Stimulated activated CD4-positive, alpha-beta T cell treated with anti-CD3 and anti-CD28 coated beads, Interleukin-4, amount 100 ng/mL, for 4 hours (primary cell): ENCODE results near the gene GIPC2.
"Not testable (repeated sequence)": the region's sequence is repeated elsewhere in the genome, so short reads cannot be mapped to it uniquely, and the experiment has no call there.

ENCODE experiments used
- DNase-seq, 2 experiments: peaks; one replicate each; pipeline ENCODE4 v3.0.0-alpha.2; 2020

GIPC2 gene

DNA sequence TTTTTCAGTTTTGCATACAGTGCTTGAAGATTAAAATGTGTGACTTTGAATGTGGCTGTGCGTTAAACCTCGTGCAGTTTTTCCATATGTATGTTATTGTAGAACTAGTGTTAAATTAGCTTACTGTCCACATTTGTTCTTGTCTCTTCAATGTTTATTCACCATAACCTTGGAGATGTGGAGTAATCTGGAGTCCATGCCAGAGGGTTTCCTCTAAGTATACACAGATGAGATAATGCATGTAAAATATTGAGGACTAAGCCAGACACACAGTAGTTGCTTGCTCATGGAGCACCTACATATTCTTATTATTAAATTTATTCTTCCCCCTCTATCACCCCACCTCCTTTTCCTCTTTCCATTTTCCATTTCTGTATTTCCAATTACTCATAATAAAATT lies 7.7 kb upstream of the GIPC2 start:
- DNase-seq, result no peak

DNA sequence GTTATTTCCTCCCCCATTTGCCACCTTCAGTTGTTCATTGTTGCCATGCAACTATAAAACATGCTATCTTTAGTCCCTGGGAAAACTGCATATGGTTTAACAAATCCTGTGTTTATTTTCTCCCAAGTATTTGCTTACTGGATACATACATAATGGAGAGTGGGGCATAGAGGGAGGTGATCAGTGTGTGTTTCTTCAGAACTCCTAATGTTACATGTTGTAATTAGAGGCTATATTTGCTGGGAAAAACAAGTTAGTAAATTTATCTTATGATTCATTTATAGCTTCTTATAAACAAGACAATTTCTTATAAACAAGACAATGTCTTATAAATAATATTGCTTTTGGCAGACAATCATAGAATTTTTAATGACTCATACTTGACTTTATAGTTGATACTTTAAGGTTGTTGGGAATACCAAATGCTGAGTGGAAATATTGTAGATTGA lies 7.3 kb upstream of the GIPC2 start:
- no peak for DNase-seq

GRCh38 chr1:78040484-78041089 lies 5.2 kb upstream of the GIPC2 start:
- DNase-seq, result no peak

GRCh38 chr1:78043436-78043835 lies 2.3 kb upstream of the GIPC2 start:
- no peak for DNase-seq

GRCh38 chr1:78044796-78045562 lies 787 bp upstream of the GIPC2 start:
- DNase-seq, result no peak

DNA sequence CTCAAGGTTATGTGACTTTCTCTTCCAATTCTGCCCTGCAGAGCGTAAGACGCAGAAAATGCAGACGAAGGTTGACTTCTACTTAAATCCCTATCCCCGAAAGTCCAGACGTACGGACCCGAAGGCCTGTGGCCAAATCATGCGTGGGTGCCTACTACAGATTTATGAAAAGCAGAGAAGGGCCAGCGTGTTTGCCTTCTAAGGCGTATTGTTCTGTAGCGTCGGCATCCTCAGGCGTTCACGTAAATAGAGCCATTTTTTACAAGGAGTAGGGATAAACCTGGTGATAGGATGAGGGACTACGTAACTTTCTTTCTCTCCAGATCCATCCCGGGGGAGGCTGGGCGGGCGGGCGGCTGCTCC lies 222 bp upstream of the GIPC2 start:
- DNase-seq, result no peak

- no peak for DNase-seq
Observed at GRCh38 chr1:78047106-78047505, 1.3 kb downstream of the GIPC2 start.

DNA sequence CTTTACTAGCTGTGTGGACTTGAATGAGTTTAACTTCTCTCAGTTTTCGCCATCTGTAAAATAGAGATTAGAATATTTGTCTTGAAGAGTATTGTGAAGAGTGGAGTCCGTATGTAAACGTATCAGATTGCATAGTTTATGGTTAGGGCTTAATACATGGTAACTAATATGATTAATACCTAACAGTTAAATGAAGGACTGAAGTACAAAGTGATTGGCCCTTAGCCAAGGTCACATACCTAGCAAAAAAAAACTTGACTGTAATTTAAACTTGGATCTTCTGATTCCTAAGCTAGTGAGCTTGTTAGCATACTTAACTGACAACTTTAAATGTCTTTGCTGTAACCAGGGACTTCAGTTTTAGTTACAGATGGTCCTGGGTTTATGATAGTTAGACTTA lies 1.9 kb downstream of the GIPC2 start:
- DNase-seq, result no peak

DNA sequence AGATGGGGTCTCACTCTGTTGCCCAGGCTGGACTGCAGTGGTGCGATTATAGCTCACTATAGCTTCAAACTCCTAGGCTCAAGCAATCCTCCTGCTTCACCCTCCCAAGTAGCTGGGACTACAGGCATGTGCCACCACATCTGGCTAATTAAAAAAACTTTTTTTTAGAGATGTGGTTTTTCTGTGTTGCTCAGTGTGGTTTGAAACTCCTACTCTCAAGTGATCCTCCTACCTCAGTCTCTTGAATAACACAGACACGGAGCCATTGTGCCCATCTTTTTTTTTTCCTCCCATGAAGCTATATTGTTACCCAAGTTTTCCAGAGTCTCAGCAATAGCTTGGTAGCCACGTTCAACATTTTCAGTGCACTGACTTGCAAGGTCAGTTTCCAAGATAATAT lies 2.7 kb downstream of the GIPC2 start:
- no peak for DNase-seq

- no peak for DNase-seq
Observed at GRCh38 chr1:78049396-78049795, 3.6 kb downstream of the GIPC2 start.

DNA sequence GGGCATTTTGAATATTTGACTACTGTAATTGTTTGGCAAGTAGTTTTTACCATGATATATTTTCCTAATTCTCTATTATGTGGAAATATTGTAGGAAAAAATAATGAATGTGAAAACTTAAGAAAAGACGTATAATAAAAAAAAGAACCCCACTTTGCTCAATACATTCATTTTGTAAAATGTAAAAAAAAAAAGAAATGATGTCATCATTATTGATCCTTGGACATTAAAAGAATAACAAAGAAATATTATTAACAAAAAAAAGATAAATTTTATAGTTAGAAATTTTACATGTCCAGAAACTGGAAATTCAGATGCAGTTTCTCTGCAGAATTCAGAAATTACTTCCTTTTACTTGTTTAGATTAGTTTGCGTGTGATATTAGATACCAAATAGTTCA lies 5.2 kb downstream of the GIPC2 start:
- no peak for DNase-seq

- no peak for DNase-seq
Observed at GRCh38 chr1:78052685-78053405, 7.1 kb downstream of the GIPC2 start.

- no peak for DNase-seq
Observed at GRCh38 chr1:78053498-78053897, 7.7 kb downstream of the GIPC2 start.

DNA sequence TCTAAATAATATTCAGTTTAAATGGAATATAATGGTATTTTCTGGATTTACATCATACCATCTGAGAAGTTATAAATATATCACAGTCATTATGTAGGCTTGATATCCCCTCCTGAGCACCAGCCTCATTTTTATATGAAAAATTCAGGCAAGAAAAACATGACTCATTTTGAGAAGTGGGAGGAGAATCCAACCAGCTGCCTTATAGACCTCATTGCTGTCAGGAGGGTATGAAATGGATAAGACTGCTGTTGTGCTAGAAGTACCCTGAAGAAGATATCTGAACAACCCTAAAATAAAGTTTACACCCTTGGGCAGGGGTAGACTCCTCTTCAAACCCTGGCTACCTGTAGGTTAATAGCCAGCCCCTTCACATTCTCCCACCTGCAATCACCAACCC lies 8.8 kb downstream of the GIPC2 start:
- no peak for DNase-seq

DNA sequence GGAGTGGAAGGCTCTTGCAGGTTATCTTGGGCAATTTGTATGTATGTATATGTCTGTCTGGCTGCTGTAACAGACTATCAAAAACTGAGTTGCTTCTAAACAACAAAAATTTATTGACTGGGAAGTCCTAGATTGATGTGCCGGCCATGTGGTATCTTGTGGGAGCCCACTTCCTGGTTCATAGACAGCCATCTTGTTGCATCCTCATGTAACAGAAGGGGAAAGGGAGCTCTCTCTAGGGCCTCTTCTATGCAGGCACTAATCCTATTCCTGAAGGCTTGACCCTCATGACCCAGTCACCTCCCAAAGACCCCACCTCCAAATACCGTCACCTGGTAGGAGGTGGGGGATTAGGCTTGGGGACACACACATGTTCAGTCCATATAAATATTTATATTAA lies 9.2 kb downstream of the GIPC2 start:
- no peak for DNase-seq

GRCh38 chr1:78055565-78056132 lies 9.9 kb downstream of the GIPC2 start:
- DNase-seq, result no peak

GRCh38 chr1:78058670-78059069 lies 12.9 kb downstream of the GIPC2 start:
- no peak for DNase-seq

DNA sequence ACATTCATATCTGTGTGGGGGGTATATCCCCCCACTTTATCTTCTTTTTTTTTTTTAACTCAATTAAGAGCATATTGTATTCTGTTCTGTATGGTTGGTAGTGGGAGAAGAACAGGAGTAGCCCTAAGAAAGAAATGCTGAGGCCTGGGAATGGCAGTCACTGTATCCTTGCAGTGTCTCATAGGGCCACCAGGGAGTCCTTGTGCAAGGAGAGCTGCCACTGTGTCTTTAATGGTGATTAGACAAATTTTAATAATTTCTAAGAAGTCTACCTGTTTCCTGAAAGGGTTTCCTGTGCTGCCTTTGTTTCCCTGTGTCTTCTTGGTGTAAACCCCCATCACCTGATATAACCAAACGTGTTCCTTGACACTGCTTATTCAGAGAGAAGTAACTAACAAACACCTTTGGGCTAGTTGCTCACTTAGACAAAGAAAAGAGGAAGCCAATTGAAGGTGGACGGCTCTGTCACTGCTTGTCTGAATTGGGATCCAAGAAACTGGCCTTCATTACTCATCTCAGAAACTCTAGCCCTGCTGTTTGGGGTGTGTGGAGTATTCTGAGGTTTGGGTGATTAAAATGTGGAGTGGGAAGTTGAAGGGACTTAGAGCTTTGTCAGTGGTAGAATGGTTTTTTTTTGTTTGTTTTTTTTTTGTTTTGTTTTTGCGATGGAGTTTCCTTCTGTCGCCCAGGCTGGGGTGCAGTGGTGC lies 15.2 kb downstream of the GIPC2 start:
- DNase-seq, result no peak

DNA sequence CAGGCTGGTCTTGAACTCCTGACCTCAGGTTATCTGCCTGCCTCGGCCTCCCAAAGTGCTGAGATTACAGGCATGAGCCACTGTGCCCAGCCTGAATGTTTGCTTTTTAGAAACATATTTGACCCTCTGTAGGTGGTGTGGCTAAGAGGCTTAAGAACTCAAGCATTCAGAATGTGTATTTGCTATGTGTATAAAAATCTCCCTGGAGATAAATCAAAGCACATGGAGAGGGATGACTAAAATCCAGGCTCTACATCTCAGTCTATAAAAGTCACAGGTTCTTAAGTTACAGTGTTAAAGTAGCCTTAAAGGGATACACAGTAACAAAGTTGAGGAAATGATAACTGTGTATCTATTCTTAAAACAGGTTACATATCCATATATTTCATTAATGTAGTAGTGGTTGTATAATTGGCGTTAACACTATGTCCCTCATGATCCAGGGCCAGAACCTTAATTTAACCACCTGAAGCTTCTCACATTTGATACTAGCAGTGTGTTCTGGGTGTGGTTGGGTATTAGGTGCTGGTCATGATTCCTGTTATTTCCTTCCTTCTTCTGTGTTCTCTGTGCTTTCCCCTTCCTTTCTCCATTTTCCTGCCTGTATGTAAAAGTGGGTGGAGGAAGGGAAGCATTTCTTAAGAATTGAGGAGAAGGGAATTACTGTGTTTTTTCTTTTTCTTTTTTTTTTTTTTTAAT lies 16.2 kb downstream of the GIPC2 start:
- DNase-seq, result no peak

DNA sequence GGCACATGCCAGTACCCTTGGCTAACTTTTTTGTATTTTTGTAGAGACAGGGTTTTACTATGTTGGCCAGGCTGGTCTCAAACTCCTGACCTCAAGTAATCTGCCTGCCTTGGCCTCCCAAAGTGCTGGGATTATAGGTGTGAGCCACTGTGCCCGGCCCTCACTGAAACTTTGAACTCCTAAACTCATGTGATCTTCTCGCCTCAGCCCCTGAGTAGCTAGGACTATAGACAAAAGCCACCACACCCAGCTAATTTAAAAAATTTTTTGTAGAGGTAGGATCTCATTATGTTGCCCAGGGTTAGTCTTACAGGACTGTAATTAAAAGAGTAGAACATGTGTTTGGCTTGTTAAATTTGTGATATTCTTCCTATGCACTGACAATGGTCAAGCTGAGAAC lies 19.1 kb downstream of the GIPC2 start:
- not testable (repeated sequence) for DNase-seq

- no peak for DNase-seq
Observed at GRCh38 chr1:78068681-78069283, 23.0 kb downstream of the GIPC2 start.

- no peak for DNase-seq
Observed at GRCh38 chr1:78069784-78070183, 24.0 kb downstream of the GIPC2 start.
